HEK293 (cell line): ENCODE results near the gene PGAM4.

Experiments used
- CTCF ChIA-PET: fragments of 350-600 bp; formaldehyde crosslinking; extraction: SDS; loops from one replicate; lab custom pipeline; 2021; ENCODE audit warnings: antibody characterized with exemption; lab: Yijun Ruan, JAX
- POLR2A ChIA-PET: fragments of 300-600 bp; formaldehyde crosslinking; extraction: SDS; loops from one replicate; lab custom pipeline; 2020; ENCODE audit warnings: antibody characterized with exemption, inconsistent platforms; lab: Yijun Ruan, JAX
- H3K27ac ChIP-seq: fragments of 200-500 bp; sonication (Bioruptor generic); 2 replicates; pipeline ENCODE4 v1.5.1; 2014; ENCODE audit warnings: low read depth, low read length, control low read depth, inconsistent platforms; ENCODE audit errors: extremely low read depth
- H3K36me3 ChIP-seq, 2 experiments: fragments of 200-500 bp in 1 of 2; sonication (Bioruptor generic) in 1 of 2; 1 replicate in 1 of 2; 2 replicates in 1 of 2; pipeline ENCODE4 v1.5.1; 2014 to 2017; ENCODE audit warnings: inconsistent platforms in 2 of 2, low read length in 2 of 2; ENCODE audit not compliant: control insufficient read depth in 2 of 2, insufficient read depth in 1 of 2
- H3K4me1 ChIP-seq: fragments of 200-500 bp; sonication (Bioruptor generic); 2 replicates; pipeline ENCODE4 v1.5.1; 2014; ENCODE audit warnings: mild to moderate bottlenecking, low read length, inconsistent platforms; ENCODE audit not compliant: control insufficient read depth, insufficient read depth
- H3K4me3 ChIP-seq: 2 replicates; pipeline ENCODE4 v1.5.1; 2011; ENCODE audit warnings: low read depth, mild to moderate bottlenecking, control low read depth, low read length, moderate library complexity
- H3K9me3 ChIP-seq: fragments of 200-500 bp; sonication (Bioruptor generic); 2 replicates; pipeline ENCODE4 v1.5.1; 2014; ENCODE audit warnings: low read depth, low read length, inconsistent platforms; ENCODE audit not compliant: control insufficient read depth, insufficient read depth
- CTCF ChIP-seq: fragments of 450-650 bp; formaldehyde crosslinking; IDR thresholded peaks from 2 replicates; pipeline ENCODE4 v1.5.1; 2016; ENCODE audit warnings: missing biosample characterization, missing genetic modification characterization
- GLIS2 ChIP-seq: fragments of 450-650 bp; formaldehyde crosslinking; IDR thresholded peaks from 2 replicates; pipeline ENCODE4 v1.5.1; 2016; ENCODE audit warnings: missing biosample characterization, missing genetic modification characterization
- REPIN1 ChIP-seq: fragments of 450-650 bp; formaldehyde crosslinking; IDR thresholded peaks from 2 replicates; pipeline ENCODE4 v1.5.1; 2017; ENCODE audit warnings: missing biosample characterization, missing genetic modification characterization, low read depth
- TSHZ1 ChIP-seq: fragments of 450-650 bp; formaldehyde crosslinking; IDR thresholded peaks from 2 replicates; pipeline ENCODE4 v1.5.1; 2016; ENCODE audit warnings: missing biosample characterization, missing genetic modification characterization, borderline replicate concordance
- ZNF157 ChIP-seq: fragments of 450-650 bp; formaldehyde crosslinking; IDR thresholded peaks from 2 replicates; pipeline ENCODE4 v1.5.1; 2016; ENCODE audit warnings: missing biosample characterization, missing genetic modification characterization
- ZNF221 ChIP-seq: fragments of 450-650 bp; formaldehyde crosslinking; IDR thresholded peaks from 2 replicates; pipeline ENCODE4 v1.5.1; 2017; ENCODE audit warnings: missing biosample characterization, missing genetic modification characterization, borderline replicate concordance
- ZNF248 ChIP-seq: fragments of 450-650 bp; formaldehyde crosslinking; IDR thresholded peaks from 2 replicates; pipeline ENCODE4 v1.5.1; 2017; ENCODE audit warnings: missing biosample characterization, missing genetic modification characterization
- ZNF292 ChIP-seq: fragments of 450-650 bp; formaldehyde crosslinking; IDR thresholded peaks from 2 replicates; pipeline ENCODE4 v1.5.1; 2016; ENCODE audit warnings: low read depth, missing biosample characterization, missing genetic modification characterization, borderline replicate concordance
- ZNF488 ChIP-seq: fragments of 450-650 bp; formaldehyde crosslinking; IDR thresholded peaks from 2 replicates; pipeline ENCODE4 v1.5.1; 2016; ENCODE audit warnings: missing biosample characterization, missing genetic modification characterization
- ZNF510 ChIP-seq: fragments of 450-650 bp; formaldehyde crosslinking; IDR thresholded peaks from 2 replicates; pipeline ENCODE4 v1.5.1; 2018; ENCODE audit warnings: mild to moderate bottlenecking, missing genetic modification characterization, missing biosample characterization; ENCODE audit not compliant: insufficient replicate concordance
- ZNF600 ChIP-seq: fragments of 450-650 bp; formaldehyde crosslinking; IDR thresholded peaks from 2 replicates; pipeline ENCODE4 v1.5.1; 2016; ENCODE audit warnings: missing biosample characterization, missing genetic modification characterization
- TF ChIP-seq, protein P1 (sequence below): fragments of 450-650 bp; formaldehyde crosslinking; IDR thresholded peaks from 2 replicates; pipeline ENCODE4 v1.5.1; 2017; ENCODE audit warnings: missing biosample characterization, missing genetic modification characterization

Gene PGAM4

DNA sequence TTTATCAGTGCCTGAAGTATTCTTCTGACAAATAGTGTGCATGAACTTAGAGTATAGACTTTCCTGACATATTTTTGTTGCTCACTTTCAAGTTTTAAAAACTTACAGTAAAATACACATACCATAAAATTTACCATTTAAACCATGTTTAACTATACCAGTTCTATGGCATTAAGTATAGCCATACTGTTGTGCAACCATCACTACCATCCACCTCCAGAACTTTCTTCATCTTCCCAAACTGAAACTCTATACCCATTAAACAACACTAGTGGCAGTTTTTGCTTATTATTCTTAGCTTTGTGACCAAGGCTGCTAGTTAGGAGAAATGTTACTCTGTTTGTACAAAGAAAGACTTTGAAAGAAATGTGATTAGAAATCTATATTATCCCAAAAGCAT, 33.1 kb downstream of the PGAM4 start (continued):
- TF ChIP-seq ZNF510 (tag by site-specific recombination) (no peak), REPIN1 (no peak), TSHZ1 (tag by site-specific recombination) (no peak)
- TF ChIP-seq, all 188 proteins: peak for 0

DNA sequence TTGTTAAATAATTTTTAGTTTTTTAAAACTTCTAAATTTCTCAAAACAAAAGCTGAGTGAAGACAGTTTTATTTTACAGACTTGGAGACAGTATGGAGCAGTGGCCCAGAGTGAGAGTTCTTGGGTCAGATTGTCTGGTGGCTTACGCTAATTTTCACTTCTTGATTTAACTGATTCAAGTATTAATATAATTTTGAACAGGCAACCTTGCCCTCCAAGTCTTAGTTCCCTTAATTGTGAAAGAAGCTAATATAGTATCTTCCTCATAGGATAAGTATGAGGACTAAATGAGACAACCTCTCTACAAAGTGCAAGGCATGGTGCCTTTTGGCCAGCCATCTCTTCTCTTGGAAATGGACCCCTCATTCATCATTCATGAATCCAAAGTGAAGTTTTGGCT, 33.6 kb downstream of the PGAM4 start:
- ChIA-PET CTCF (interaction anchor here (0.5 kb wide), 1 partner anchor 823 kb away, joined by 3 read pairs; no protein-coding TSS in a partner anchor), POLR2A (no interaction called here)
- H3K9me3 ChIP-seq, result no peaks in the 10 kb centered on the region
- H3K27ac ChIP-seq, result no peak overlapping the region
- H3K36me3 ChIP-seq, result no peaks in the 10 kb centered on the region
- TF ChIP-seq ZNF157 (tag by site-specific recombination) (no peak), ZNF600 (tag by site-specific recombination) (no peak), ZNF488 (tag by site-specific recombination) (no peak)
- no peak overlapping the region for H3K4me3 ChIP-seq
- H3K4me1 ChIP-seq, result no peaks in the 10 kb centered on the region

DNA sequence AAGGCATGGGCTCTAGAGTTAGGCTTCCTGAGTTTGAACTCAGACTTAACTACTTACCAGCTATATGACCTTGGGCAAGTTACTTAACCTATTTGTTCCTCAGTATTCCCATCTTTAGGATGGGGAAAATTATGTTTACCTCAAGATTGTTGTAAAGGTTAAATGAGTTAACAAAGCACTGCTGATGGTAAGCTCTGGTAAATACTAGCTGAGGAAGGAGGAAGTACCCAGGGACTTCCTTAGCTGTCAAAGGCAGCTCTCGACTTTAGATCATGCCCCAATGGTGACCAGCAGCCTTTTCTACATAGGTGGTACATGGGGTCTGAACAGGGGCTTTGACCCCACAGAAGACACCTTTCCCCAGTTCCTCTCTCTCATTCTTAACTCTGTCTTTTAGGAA, 38.9 kb downstream of the PGAM4 start:
- ChIA-PET CTCF (no interaction called here), POLR2A (interaction anchor here (0.6 to 1.2 kb wide), 2 partner anchors 13 to 35 kb away, joined by 3 read pairs; partner anchors contain the start of gene MAGT1)
- no peaks in the 10 kb centered on the region for H3K9me3 ChIP-seq
- no peaks in the 10 kb centered on the region for H3K36me3 ChIP-seq
- H3K4me3 ChIP-seq, result no peak overlapping the region
- H3K4me1 ChIP-seq, result no peaks in the 10 kb centered on the region; the same call in 1 of the 2 replicates
- no peak overlapping the region for H3K27ac ChIP-seq
- TF ChIP-seq ZNF248 (tag by site-specific recombination), result no peak
- no peak for TF ChIP-seq GLIS2 (tag by site-specific recombination)

- no peaks in the 10 kb centered on the region for H3K36me3 ChIP-seq
- TF ChIP-seq, protein P1, sequence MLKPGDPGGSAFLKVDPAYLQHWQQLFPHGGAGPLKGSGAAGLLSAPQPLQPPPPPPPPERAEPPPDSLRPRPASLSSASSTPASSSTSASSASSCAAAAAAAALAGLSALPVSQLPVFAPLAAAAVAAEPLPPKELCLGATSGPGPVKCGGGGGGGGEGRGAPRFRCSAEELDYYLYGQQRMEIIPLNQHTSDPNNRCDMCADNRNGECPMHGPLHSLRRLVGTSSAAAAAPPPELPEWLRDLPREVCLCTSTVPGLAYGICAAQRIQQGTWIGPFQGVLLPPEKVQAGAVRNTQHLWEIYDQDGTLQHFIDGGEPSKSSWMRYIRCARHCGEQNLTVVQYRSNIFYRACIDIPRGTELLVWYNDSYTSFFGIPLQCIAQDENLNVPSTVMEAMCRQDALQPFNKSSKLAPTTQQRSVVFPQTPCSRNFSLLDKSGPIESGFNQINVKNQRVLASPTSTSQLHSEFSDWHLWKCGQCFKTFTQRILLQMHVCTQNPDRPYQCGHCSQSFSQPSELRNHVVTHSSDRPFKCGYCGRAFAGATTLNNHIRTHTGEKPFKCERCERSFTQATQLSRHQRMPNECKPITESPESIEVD (tag by site-specific recombination), result peak; percentile 28; the same call in 1 of the 2 replicates
- TF ChIP-seq ZNF292 (tag by site-specific recombination), result no peak
- TF ChIP-seq ZNF221 (tag by site-specific recombination), result no peak
- TF ChIP-seq CTCF (tag by site-specific recombination), result no peak
- CTCF ChIA-PET, result no interaction called here
- no peaks in the 10 kb centered on the region for H3K9me3 ChIP-seq
- H3K4me3 ChIP-seq, result no peak overlapping the region
- no peaks in the 10 kb centered on the region; the same call in 1 of the 2 replicates for H3K4me1 ChIP-seq
- H3K27ac ChIP-seq, result no peak overlapping the region
- POLR2A ChIA-PET, result interaction anchor here (0.6 kb wide), 1 partner anchor 411 kb away, joined by 3 read pairs; no protein-coding TSS in a partner anchor
These were observed 43.7 kb downstream of the PGAM4 start for GRCh38 chrX:77925764-77926163.
